H1 (cell line): ENCODE results near the gene MCM5. TPM values are rescaled to one million over a fixed set of nuclear protein-coding genes. Genes with fewer than 3 reads are reported as not detected.

ENCODE experiments used
- CTCF ChIA-PET: fragments of 300-600 bp; sonication (Branson Sonifier 250); formaldehyde crosslinking; loops from one replicate; lab custom pipeline; 2021; ENCODE audit not compliant: partially characterized antibody; lab: Charles Lee
- POLR2A ChIA-PET: fragments of 300-600 bp; sonication (Branson Sonifier 250); formaldehyde crosslinking; loops from one replicate; lab custom pipeline; 2021; ENCODE audit warnings: inconsistent platforms; ENCODE audit not compliant: partially characterized antibody; lab: Charles Lee
- DNase-seq, 2 experiments: peaks; one replicate each; pipeline versions ENCODE4 v3.0.0 to v3.0.0-alpha.2; 2010 to 2022; ENCODE audit warnings: low spot score in 2 of 2, low read depth in 1 of 2, mixed read lengths in 1 of 2
- FAIRE-seq: peaks from 2 replicates; lab custom pipeline; 2011; peaks lifted over from hg19 to GRCh38; lab: Jason Lieb, UNC
- H2AFZ ChIP-seq: 2 replicates; pipeline ENCODE4 v1.8.1; 2012; ENCODE audit warnings: low read length, inconsistent platforms
- H2AK5ac ChIP-seq: 2 replicates; pipeline ENCODE4 v1.6.1; 2013; ENCODE audit warnings: low read depth, low read length
- H2BK120ac ChIP-seq: replicated peaks from 2 replicates; pipeline ENCODE3; 2013; ENCODE audit warnings: low read depth, low read length, inconsistent platforms
- H2BK12ac ChIP-seq: 2 replicates; pipeline ENCODE4 v1.6.1; 2013; ENCODE audit warnings: low read depth, low read length
- H2BK15ac ChIP-seq: 2 replicates; pipeline ENCODE4 v1.6.1; 2013; ENCODE audit warnings: low read length
- H2BK20ac ChIP-seq: 2 replicates; pipeline ENCODE4 v1.6.1; 2013; ENCODE audit warnings: low read length
- H2BK5ac ChIP-seq: 2 replicates; pipeline ENCODE4 v1.6.1; 2013; ENCODE audit warnings: low read depth, low read length
- H3K14ac ChIP-seq: 2 replicates; pipeline ENCODE4 v1.6.1; 2013; ENCODE audit warnings: inconsistent platforms; ENCODE audit not compliant: insufficient read length
- H3K18ac ChIP-seq: 2 replicates; pipeline ENCODE4 v1.6.1; 2013; ENCODE audit warnings: low read length; ENCODE audit errors: extremely low read depth
- H3K23ac ChIP-seq: 2 replicates; pipeline ENCODE4 v1.6.1; 2013; ENCODE audit warnings: inconsistent platforms; ENCODE audit not compliant: insufficient read length
- H3K23me2 ChIP-seq: 2 replicates; pipeline ENCODE4 v1.6.1; 2013; ENCODE audit warnings: low read depth, low read length
- H3K27ac ChIP-seq: 2 replicates; pipeline ENCODE4 v1.6.1; 2011; ENCODE audit warnings: low read depth, low read length, inconsistent platforms
- H3K27me3 ChIP-seq, 4 experiments: replicated peaks in 1 of 4; 1 replicate in 1 of 4; 2 replicates in 3 of 4; pipeline versions ENCODE4 v1.6.1 to v1.8.1; 2011 to 2013; ENCODE audit warnings: low read length in 3 of 4, mild to moderate bottlenecking in 3 of 4, inconsistent platforms in 2 of 4, mixed read lengths in 2 of 4, moderate library complexity in 1 of 4; ENCODE audit not compliant: control insufficient read depth in 3 of 4, insufficient read depth in 3 of 4; ENCODE audit errors: extremely low read depth in 1 of 4
- H3K36me3 ChIP-seq, 4 experiments: 2 replicates each; pipeline versions ENCODE4 v1.6.1 to v1.8.1; 2011 to 2013; ENCODE audit warnings: mild to moderate bottlenecking in 4 of 4, low read length in 3 of 4, moderate library complexity in 2 of 4, control low read depth in 1 of 4, inconsistent platforms in 1 of 4; ENCODE audit not compliant: insufficient read depth in 4 of 4, control insufficient read depth in 2 of 4
- H3K4ac ChIP-seq: replicated peaks from 2 replicates; pipeline ENCODE3; 2013; ENCODE audit warnings: low read length, low read depth, mixed read lengths, inconsistent platforms; ENCODE audit not compliant: insufficient read length
- H3K4me1 ChIP-seq, 4 experiments: replicated peaks in 1 of 4; 1 replicate in 1 of 4; 2 replicates in 3 of 4; pipeline versions ENCODE4 v1.6.1 to v1.8.1; 2011 to 2013; ENCODE audit warnings: low read length in 3 of 4, inconsistent platforms in 2 of 4, mixed read lengths in 1 of 4; ENCODE audit not compliant: insufficient read depth in 4 of 4, control insufficient read depth in 3 of 4
- H3K4me2 ChIP-seq, 2 experiments: 2 replicates each; pipeline versions ENCODE4 v1.6.1 to v1.8.1; 2011 to 2013; ENCODE audit warnings: low read depth in 2 of 2, low read length in 2 of 2, control low read depth in 1 of 2, inconsistent platforms in 1 of 2, mild to moderate bottlenecking in 1 of 2; ENCODE audit not compliant: insufficient read depth in 1 of 2
- H3K4me3 ChIP-seq, 4 experiments: fragments of 200-600, 300-600 bp in 1 of 4; sonication (generic), shearing (Covaris generic), sonication (Bioruptor Twin) in 1 of 4; 2 replicates each; pipeline versions ENCODE4 v1.5.1 to v1.8.1; 2011 to 2016; ENCODE audit warnings: low read length in 4 of 4, low read depth in 3 of 4, control low read depth in 2 of 4, inconsistent platforms in 2 of 4, mild to moderate bottlenecking in 2 of 4, mixed read lengths in 1 of 4, moderate library complexity in 1 of 4; ENCODE audit not compliant: insufficient read depth in 2 of 4; ENCODE audit errors: extremely low read depth in 1 of 4
- H3K56ac ChIP-seq: replicated peaks from 2 replicates; pipeline ENCODE3; 2013; ENCODE audit warnings: low read depth, mild to moderate bottlenecking, mixed read lengths, low read length, inconsistent platforms; ENCODE audit not compliant: insufficient read length
- H3K79me1 ChIP-seq: 2 replicates; pipeline ENCODE4 v1.6.1; 2013; ENCODE audit warnings: low read depth, low read length, control low read depth
- H3K79me2 ChIP-seq, 2 experiments: 2 replicates each; pipeline versions ENCODE4 v1.6.1 to v1.8.1; 2012 to 2013; ENCODE audit warnings: low read length in 2 of 2, mild to moderate bottlenecking in 2 of 2, inconsistent platforms in 1 of 2; ENCODE audit not compliant: insufficient read depth in 2 of 2, control insufficient read depth in 1 of 2
- H3K9ac ChIP-seq, 4 experiments: replicated peaks in 1 of 4; 1 replicate in 1 of 4; 2 replicates in 3 of 4; pipeline versions ENCODE4 v1.6.1 to v1.8.1; 2011 to 2013; ENCODE audit warnings: low read depth in 3 of 4, low read length in 3 of 4, control low read depth in 2 of 4, mild to moderate bottlenecking in 2 of 4, moderate library complexity in 2 of 4, inconsistent platforms in 1 of 4; ENCODE audit errors: extremely low read depth in 1 of 4
- H3K9me3 ChIP-seq, 2 experiments: 2 replicates each; pipeline versions ENCODE4 v1.6.1 to v1.8.1; 2012 to 2013; ENCODE audit warnings: mild to moderate bottlenecking in 2 of 2, moderate library complexity in 2 of 2, control low read depth in 1 of 2, inconsistent platforms in 1 of 2, low read depth in 1 of 2, low read length in 1 of 2, mixed read lengths in 1 of 2; ENCODE audit not compliant: insufficient read depth in 2 of 2
- H4K20me1 ChIP-seq, 2 experiments: replicated peaks in 1 of 2; 2 replicates each; pipeline versions ENCODE3 to v1.8.1; 2011 to 2013; ENCODE audit warnings: inconsistent platforms in 2 of 2, low read length in 2 of 2, mild to moderate bottlenecking in 1 of 2; ENCODE audit not compliant: insufficient read depth in 2 of 2, control insufficient read depth in 1 of 2
- H4K5ac ChIP-seq: 2 replicates; pipeline ENCODE4 v1.6.1; 2013; ENCODE audit warnings: low read length, low read depth, mixed read lengths, inconsistent platforms; ENCODE audit not compliant: insufficient read length
- H4K8ac ChIP-seq: 2 replicates; pipeline ENCODE4 v1.8.0; 2013; ENCODE audit warnings: mild to moderate bottlenecking, moderate library complexity, low read length, inconsistent platforms; ENCODE audit not compliant: insufficient read depth; ENCODE audit errors: extremely low read depth
- H4K91ac ChIP-seq: replicated peaks from 2 replicates; pipeline ENCODE3; 2013; ENCODE audit warnings: low read length, mixed read lengths, inconsistent platforms; ENCODE audit not compliant: insufficient read length
- EP300 ChIP-seq, 2 experiments: IDR thresholded peaks; 1 replicate in 1 of 2; 2 replicates in 1 of 2; pipeline ENCODE4 v1.6.1; 2011 to 2012; ENCODE audit warnings: low read depth in 2 of 2, low read length in 2 of 2, mild to moderate bottlenecking in 2 of 2, borderline replicate concordance in 1 of 2, inconsistent platforms in 1 of 2, moderate library complexity in 1 of 2
- GABPA ChIP-seq: IDR thresholded peaks from 2 replicates; pipeline ENCODE4 v1.6.1; 2011; ENCODE audit warnings: mild to moderate bottlenecking, low read length, moderate library complexity, borderline replicate concordance; ENCODE audit not compliant: insufficient read depth
- WGBS, 2 experiments: shearing (Covaris generic) in 1 of 2; methylation state at CpG; one replicate each; pipeline versions ENCODE4 v1.1.6 to v1.1.7; 2013 to 2015; ENCODE audit warnings: low lambda C conversion rate in 2 of 2, mixed read lengths in 2 of 2, inconsistent platforms in 1 of 2, low coverage in 1 of 2, missing lambda C conversion rate in 1 of 2; ENCODE audit not compliant: insufficient replicate concordance in 2 of 2, insufficient coverage in 1 of 2, insufficient read length in 1 of 2; ENCODE audit errors: extremely low coverage in 1 of 2, missing lambda C conversion rate in 1 of 2; 5-methylcytosine and 5-hydroxymethylcytosine counted together
- polyA plus RNA-seq, 7 experiments: library from polyadenylated mRNA; depleted of rRNA in 3 of 7; stranded (reverse) in 5 of 7; unstranded in 2 of 7; fragments of >200 nt in 5 of 7; fragments of 200-250 nt in 2 of 7; gene quantifications; 1 replicate in 5 of 7; 2 replicates in 1 of 7; 4 replicates in 1 of 7; pipeline versions ENCODE4 v1.2.1 to v1.2.3, GENCODE V29; 2011 to 2013; ENCODE audit warnings: missing spikeins in 2 of 7, mixed read lengths in 2 of 7
- total RNA-seq: library from RNA; stranded (reverse); fragmentation: NEBNext Ultra II Directional; extraction: Animal tissue kit (Norgen Biotek cat#: 25700); gene quantifications from 2 replicates; pipeline ENCODE4 v1.2.1, GENCODE V29; 2021

Gene MCM5
- total and polyA plus RNA-seq, 2 of the 8 experiments (the other 6 are each of a cell fraction or from before 2014, with no cell fraction given): 210 to 305 TPM

GRCh38 chr22:35380013-35380412, 19.9 kb upstream of the MCM5 start:
- H3K4me2 ChIP-seq: peak overlapping the region in 1 of 2 experiments; percentile 85; a peak in 1 of 4 replicates
- H3K18ac ChIP-seq: no peak overlapping the region

More at GRCh38 chr22:35380013-35380412, 19.9 kb upstream of the MCM5 start:
- no peak for TF ChIP-seq GABPA
- TF ChIP-seq EP300 (IDR thresholded peaks at IDR 0.05; ENCODE audit: borderline replicate concordance in 1 of 2, low read depth in 2 of 2, low read length in 2 of 2): no peak
- FAIRE-seq (no peak), DNase-seq (no peak)
- Histone ChIP-seq H3K27ac (no peak overlapping the region), H2BK20ac (peak overlapping the region; percentile 13; the same call in 1 of the 2 replicates), H4K91ac (peak overlapping the region; percentile 84), H3K79me2 (peaks cover 0 to 4% of the 10 kb centered on the region in 2 experiments; a peak in 1 of 4 replicates), H3K14ac (no peak overlapping the region), H2AK5ac (peak overlapping the region; percentile 17), H4K5ac (no peak overlapping the region), H3K4me1 (peaks cover 22 to 31% (median 26%) of the 10 kb centered on the region in 4 experiments), H3K23ac (no peak overlapping the region), H3K9me3 (no peaks in the 10 kb centered on the region), H2BK120ac (peak overlapping the region; percentile 94), H2BK5ac (0 out of 2 replicates have a peak overlapping the region, but pooled peaks have one; percentile 1), H4K20me1 (no peaks in the 10 kb centered on the region), H3K9ac (no peak overlapping the region; a peak in 1 of 7 replicates), H4K8ac (no peak overlapping the region), H3K27me3 (no peaks in the 10 kb centered on the region; a peak in 1 of 7 replicates), H2AFZ (no peak overlapping the region), H3K23me2 (peaks cover 8% of the 10 kb centered on the region; the same call in 1 of the 2 replicates), H3K56ac (no peak overlapping the region), H3K36me3 (0 out of 8 replicates have a peak, but pooled peaks cover 0 to 3% (median 0%) of the 10 kb centered on the region in 4 experiments), H3K4ac (no peak overlapping the region), H3K4me3 (no peak overlapping the region), H2BK15ac (peak overlapping the region; percentile 2; the same call in 1 of the 2 replicates), H3K79me1 (peaks cover 2% of the 10 kb centered on the region; the same call in 1 of the 2 replicates), H2BK12ac (peak overlapping the region; percentile 89; the same call in 1 of the 2 replicates)
- WGBS, 2 experiments: 91% methylated on average over 6 of the region's 6 CpGs; no CpG with 5 or more reads in 1 of the 2 experiments
- ChIA-PET POLR2A (interaction anchor here (0.6 to 57.4 kb wide), 5 partner anchors 21 to 134 kb away, joined by 3 to 1995 read pairs (median 3); partner anchors contain the start of gene MCM5), CTCF (interaction anchor here (0.6 to 1.6 kb wide), 7 partner anchors 9 to 363 kb away, joined by 3 to 6 read pairs (median 3); no protein-coding TSS in a partner anchor)
